ENCODE data around the gene CDH4.

CDH4 gene

GRCh38 chr20:61665528-61666470 is 413.7 kb downstream of the CDH4 start:
- no peak overlapping the region for H3K4me3 ChIP-seq (ENCODE audit: low read depth, low read length)
- no peaks in the 10 kb centered on the region for H3K9me3 ChIP-seq (ENCODE audit: control insufficient read depth, insufficient read depth, low read length)
- H3K27me3 ChIP-seq (ENCODE audit: control insufficient read depth, insufficient read depth, low read length): no peaks in the 10 kb centered on the region
- H3K4me1 ChIP-seq (ENCODE audit: control insufficient read depth, insufficient read depth, low read length): no peaks in the 10 kb centered on the region
- no peak overlapping the region for H3K9ac ChIP-seq (ENCODE audit: low read depth, low read length)
- no peaks in the 10 kb centered on the region for H3K36me3 ChIP-seq (ENCODE audit: control insufficient read depth, insufficient read depth, low read length)

GRCh38 chr20:61666471-61666832 is 414.4 kb downstream of the CDH4 start:
- Histone ChIP-seq H3K9me3 (ENCODE audit: control insufficient read depth, insufficient read depth, low read length) (no peaks in the 10 kb centered on the region), H3K4me3 (ENCODE audit: low read depth, low read length) (no peak overlapping the region), H3K27me3 (ENCODE audit: control insufficient read depth, insufficient read depth, low read length) (no peaks in the 10 kb centered on the region), H3K4me1 (ENCODE audit: control insufficient read depth, insufficient read depth, low read length) (no peaks in the 10 kb centered on the region), H3K9ac (ENCODE audit: low read depth, low read length) (no peak overlapping the region), H3K36me3 (ENCODE audit: control insufficient read depth, insufficient read depth, low read length) (no peaks in the 10 kb centered on the region)

- Histone ChIP-seq H3K9me3 (ENCODE audit: control insufficient read depth, insufficient read depth, low read length) (no peaks in the 10 kb centered on the region), H3K9ac (ENCODE audit: low read depth, low read length) (no peak overlapping the region), H3K4me1 (ENCODE audit: control insufficient read depth, insufficient read depth, low read length) (no peaks in the 10 kb centered on the region), H3K36me3 (ENCODE audit: control insufficient read depth, insufficient read depth, low read length) (no peaks in the 10 kb centered on the region), H3K27me3 (ENCODE audit: control insufficient read depth, insufficient read depth, low read length) (no peaks in the 10 kb centered on the region), H3K4me3 (ENCODE audit: low read depth, low read length) (no peak overlapping the region)
Measured at GRCh38 chr20:61667056-61667792, 415.2 kb downstream of the CDH4 start.

DNA sequence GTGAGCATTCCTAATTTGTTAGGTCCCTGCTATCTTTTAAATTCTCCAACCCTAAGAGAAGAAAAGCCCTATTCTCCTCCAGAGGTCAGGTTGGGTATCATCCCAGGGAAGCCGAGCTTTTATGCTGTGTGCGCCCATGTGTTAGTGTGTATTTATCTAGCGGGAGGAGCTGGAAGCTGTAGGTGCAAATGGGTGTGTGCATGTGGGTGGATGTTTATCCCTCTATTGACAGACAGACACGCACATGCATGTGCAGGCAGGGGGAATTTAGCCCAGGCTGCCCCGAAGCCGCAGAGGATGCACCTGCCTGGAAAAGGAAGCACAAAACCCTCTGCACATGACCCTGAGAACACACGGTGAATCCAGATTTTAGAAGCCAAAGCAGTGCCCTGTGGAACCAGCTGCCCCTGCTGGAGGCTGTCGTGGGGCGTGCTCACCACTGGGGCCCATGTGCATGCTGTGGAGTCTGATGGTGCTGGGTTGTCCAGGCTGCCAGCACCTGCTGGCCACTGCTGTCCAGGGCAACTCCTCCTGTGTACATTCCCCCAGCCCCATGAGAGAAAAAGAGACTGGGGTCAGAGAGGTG is 416.1 kb downstream of the CDH4 start:
- Histone ChIP-seq H3K9ac (ENCODE audit: low read depth, low read length) (no peak overlapping the region), H3K4me3 (ENCODE audit: low read depth, low read length) (no peak overlapping the region), H3K36me3 (ENCODE audit: control insufficient read depth, insufficient read depth, low read length) (no peaks in the 10 kb centered on the region), H3K27me3 (ENCODE audit: control insufficient read depth, insufficient read depth, low read length) (no peaks in the 10 kb centered on the region), H3K9me3 (ENCODE audit: control insufficient read depth, insufficient read depth, low read length) (no peaks in the 10 kb centered on the region), H3K4me1 (ENCODE audit: control insufficient read depth, insufficient read depth, low read length) (no peaks in the 10 kb centered on the region)

DNA sequence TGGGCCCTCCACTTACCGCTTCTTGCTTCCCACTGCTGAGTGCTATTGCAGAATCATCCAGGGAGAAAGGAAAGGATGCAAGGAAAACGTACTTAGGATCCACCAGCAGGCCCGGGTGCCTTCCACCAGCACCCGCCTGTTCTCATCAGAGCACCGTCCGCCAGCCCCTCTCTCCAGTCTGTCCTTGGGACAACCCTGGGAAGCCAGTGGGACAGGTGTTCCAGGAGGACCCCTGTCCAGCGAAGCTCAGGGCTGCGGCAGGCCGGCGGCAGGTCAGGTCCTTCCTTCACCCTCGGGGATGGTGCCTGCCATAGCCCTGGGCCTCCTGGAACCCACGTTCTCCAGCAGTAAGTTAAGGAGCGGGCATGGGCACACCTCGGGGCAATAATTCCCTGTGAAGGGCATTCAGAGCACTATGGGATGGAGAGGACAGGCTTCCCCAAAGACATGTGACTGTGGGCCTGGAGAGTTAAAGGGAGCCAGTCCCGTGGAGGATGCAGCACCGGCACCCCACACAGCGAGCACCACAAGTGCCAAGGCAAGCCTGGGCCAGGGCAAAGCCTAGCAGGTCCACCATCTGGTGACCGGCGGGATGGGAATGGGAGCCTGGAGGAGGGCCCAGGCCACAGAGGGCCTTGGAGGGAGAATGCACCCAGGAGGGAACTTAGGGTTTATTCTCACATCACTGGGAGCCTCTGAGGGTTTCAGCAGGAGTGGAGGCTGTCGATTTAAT is 416.9 kb downstream of the CDH4 start:
- no peaks in the 10 kb centered on the region for H3K4me1 ChIP-seq (ENCODE audit: control insufficient read depth, insufficient read depth, low read length)
- no peak overlapping the region for H3K9ac ChIP-seq (ENCODE audit: low read depth, low read length)
- no peaks in the 10 kb centered on the region for H3K27me3 ChIP-seq (ENCODE audit: control insufficient read depth, insufficient read depth, low read length)
- H3K4me3 ChIP-seq (ENCODE audit: low read depth, low read length): no peak overlapping the region
- H3K36me3 ChIP-seq (ENCODE audit: control insufficient read depth, insufficient read depth, low read length): no peaks in the 10 kb centered on the region
- H3K9me3 ChIP-seq (ENCODE audit: control insufficient read depth, insufficient read depth, low read length): no peaks in the 10 kb centered on the region

DNA sequence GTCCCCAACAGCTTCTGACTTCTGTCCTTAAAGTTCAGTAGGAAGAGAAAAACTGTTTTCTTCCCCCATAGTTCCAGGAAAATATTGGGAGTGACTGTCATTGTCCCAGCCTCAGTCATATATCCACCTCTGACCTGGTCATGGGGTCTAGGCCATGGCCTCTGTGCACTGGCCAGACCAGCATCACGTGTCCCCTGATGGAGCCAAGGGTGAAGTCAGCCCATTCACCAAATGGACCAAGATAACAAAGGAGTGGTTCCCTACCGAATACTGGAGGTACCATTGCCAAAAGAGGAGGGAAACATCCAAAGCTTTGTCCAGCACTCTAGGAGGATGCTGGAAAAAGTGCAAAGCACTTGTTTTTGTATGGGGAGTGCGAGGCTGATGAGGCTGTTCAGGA is 418.2 kb downstream of the CDH4 start:
- no peak overlapping the region for H3K9ac ChIP-seq (ENCODE audit: low read depth, low read length)
- no peaks in the 10 kb centered on the region for H3K27me3 ChIP-seq (ENCODE audit: control insufficient read depth, insufficient read depth, low read length)
- no peaks in the 10 kb centered on the region for H3K36me3 ChIP-seq (ENCODE audit: control insufficient read depth, insufficient read depth, low read length)
- no peak overlapping the region for H3K4me3 ChIP-seq (ENCODE audit: low read depth, low read length)
- no peaks in the 10 kb centered on the region for H3K4me1 ChIP-seq (ENCODE audit: control insufficient read depth, insufficient read depth, low read length)
- H3K9me3 ChIP-seq (ENCODE audit: control insufficient read depth, insufficient read depth, low read length): no peaks in the 10 kb centered on the region

GRCh38 chr20:61671559-61671958 is 419.5 kb downstream of the CDH4 start:
- Histone ChIP-seq H3K27me3 (ENCODE audit: control insufficient read depth, insufficient read depth, low read length) (no peaks in the 10 kb centered on the region), H3K4me3 (ENCODE audit: low read depth, low read length) (no peak overlapping the region), H3K9ac (ENCODE audit: low read depth, low read length) (no peak overlapping the region), H3K9me3 (ENCODE audit: control insufficient read depth, insufficient read depth, low read length) (no peaks in the 10 kb centered on the region), H3K4me1 (ENCODE audit: control insufficient read depth, insufficient read depth, low read length) (peaks cover 2% of the 10 kb centered on the region), H3K36me3 (ENCODE audit: control insufficient read depth, insufficient read depth, low read length) (no peaks in the 10 kb centered on the region)

DNA sequence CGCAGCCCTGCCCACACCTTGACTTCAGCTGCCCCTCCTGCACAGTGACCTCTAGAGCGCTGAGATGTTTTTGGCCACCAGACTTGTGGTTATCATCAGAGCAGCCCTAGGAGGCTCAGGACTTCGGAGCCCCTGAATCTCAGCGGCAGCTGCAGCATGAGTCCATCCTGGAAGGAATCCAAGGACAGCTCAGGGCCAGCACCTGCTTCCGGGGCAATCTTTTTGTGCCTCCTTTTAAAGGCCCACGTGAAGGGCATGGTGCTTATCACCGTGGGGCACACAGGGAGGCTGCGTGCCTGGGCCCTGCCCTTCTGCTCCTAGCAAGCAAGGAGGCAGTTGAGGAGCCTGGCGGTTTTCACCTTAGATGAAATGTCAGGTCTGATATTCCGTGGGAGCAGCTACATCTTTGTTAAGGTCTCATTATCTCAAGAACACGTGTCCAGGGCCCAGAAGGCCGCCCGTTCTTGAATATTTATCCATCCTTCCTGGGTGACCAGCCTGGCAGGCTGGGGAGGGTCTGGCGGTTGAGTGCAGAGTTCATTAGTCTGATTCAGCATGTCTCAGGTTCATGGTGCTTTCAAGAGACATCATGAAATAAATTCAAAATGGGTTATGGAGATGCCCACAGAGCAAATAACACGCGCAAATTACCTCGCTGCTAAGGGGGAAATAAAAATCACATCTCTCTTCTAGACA is 421.2 kb downstream of the CDH4 start:
- no peak overlapping the region for H3K9ac ChIP-seq (ENCODE audit: low read depth, low read length)
- H3K27me3 ChIP-seq (ENCODE audit: control insufficient read depth, insufficient read depth, low read length): no peaks in the 10 kb centered on the region
- no peak overlapping the region for H3K4me3 ChIP-seq (ENCODE audit: low read depth, low read length)
- no peaks in the 10 kb centered on the region for H3K9me3 ChIP-seq (ENCODE audit: control insufficient read depth, insufficient read depth, low read length)
- H3K36me3 ChIP-seq (ENCODE audit: control insufficient read depth, insufficient read depth, low read length): no peaks in the 10 kb centered on the region
- peaks cover 2% of the 10 kb centered on the region for H3K4me1 ChIP-seq (ENCODE audit: control insufficient read depth, insufficient read depth, low read length)

- Histone ChIP-seq H3K9me3 (ENCODE audit: control insufficient read depth, insufficient read depth, low read length) (no peaks in the 10 kb centered on the region), H3K4me3 (ENCODE audit: low read depth, low read length) (no peak overlapping the region), H3K36me3 (ENCODE audit: control insufficient read depth, insufficient read depth, low read length) (no peaks in the 10 kb centered on the region), H3K27me3 (ENCODE audit: control insufficient read depth, insufficient read depth, low read length) (no peaks in the 10 kb centered on the region), H3K9ac (ENCODE audit: low read depth, low read length) (no peak overlapping the region), H3K4me1 (ENCODE audit: control insufficient read depth, insufficient read depth, low read length) (peaks cover 2% of the 10 kb centered on the region)
Measured at GRCh38 chr20:61674121-61674520, 422.1 kb downstream of the CDH4 start.

DNA sequence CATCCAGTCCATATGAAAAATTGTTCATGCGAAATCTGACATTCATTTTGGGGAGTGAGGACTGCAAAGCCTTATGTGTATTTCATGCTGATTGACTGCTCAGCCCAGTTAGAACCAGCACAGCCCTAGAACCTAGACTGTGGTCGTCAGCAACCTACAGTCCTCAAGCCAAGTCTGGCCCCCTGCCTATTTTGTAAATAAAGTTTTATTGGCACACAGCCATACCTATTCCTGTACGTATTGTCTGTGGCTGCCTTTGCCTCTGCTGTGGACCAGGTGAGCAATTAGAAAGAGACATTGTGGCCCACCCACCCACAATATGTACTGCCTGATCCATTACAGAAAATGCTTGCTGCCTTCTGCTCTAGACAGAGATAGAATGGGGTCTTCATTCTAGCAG is 422.6 kb downstream of the CDH4 start:
- Histone ChIP-seq H3K4me1 (ENCODE audit: control insufficient read depth, insufficient read depth, low read length) (peaks cover 2% of the 10 kb centered on the region), H3K36me3 (ENCODE audit: control insufficient read depth, insufficient read depth, low read length) (no peaks in the 10 kb centered on the region), H3K9ac (ENCODE audit: low read depth, low read length) (no peak overlapping the region), H3K9me3 (ENCODE audit: control insufficient read depth, insufficient read depth, low read length) (no peaks in the 10 kb centered on the region), H3K4me3 (ENCODE audit: low read depth, low read length) (no peak overlapping the region), H3K27me3 (ENCODE audit: control insufficient read depth, insufficient read depth, low read length) (no peaks in the 10 kb centered on the region)

GRCh38 chr20:61677928-61678327 is 425.9 kb downstream of the CDH4 start:
- H3K27me3 ChIP-seq (ENCODE audit: control insufficient read depth, insufficient read depth, low read length): no peaks in the 10 kb centered on the region
- peaks cover 2% of the 10 kb centered on the region for H3K4me1 ChIP-seq (ENCODE audit: control insufficient read depth, insufficient read depth, low read length)

More at GRCh38 chr20:61677928-61678327, 425.9 kb downstream of the CDH4 start:
- Histone ChIP-seq H3K9me3 (ENCODE audit: control insufficient read depth, insufficient read depth, low read length) (no peaks in the 10 kb centered on the region), H3K9ac (ENCODE audit: low read depth, low read length) (no peak overlapping the region), H3K36me3 (ENCODE audit: control insufficient read depth, insufficient read depth, low read length) (no peaks in the 10 kb centered on the region), H3K4me3 (ENCODE audit: low read depth, low read length) (no peak overlapping the region)
